Fibroblast of lung (primary cell): Measurements from ENCODE around the gene TEK.

Experiments used
- CTCF ChIP-seq, 2 donors: IDR thresholded peaks in 1 of 2; conservative IDR thresholded peaks in 1 of 2; 1 replicate in 1 of 2; 2 replicates in 1 of 2; pipeline ENCODE4 v1.5.1; 2011 to 2012; ENCODE audit warnings: low read length in 2 of 2, control low read depth in 1 of 2, inconsistent platforms in 1 of 2, low read depth in 1 of 2, mild to moderate bottlenecking in 1 of 2
- EZH2 ChIP-seq: IDR thresholded peaks from 2 replicates; pipeline ENCODE4 v1.5.1; 2012; ENCODE audit warnings: low read length, control low read depth, mild to moderate bottlenecking; ENCODE audit errors: missing control alignments

GRCh38 chr9:27078685-27079084, 30.3 kb upstream of the TEK start:
- TF ChIP-seq CTCF (conservative IDR thresholded peaks at IDR 0.05 in 1 of 2, IDR thresholded peaks at IDR 0.05 in 1 of 2; ENCODE audit: low read depth in 1 of 2, low read length in 2 of 2) (no peak), EZH2 (no peak)
